Hepatocyte (in vitro differentiated cells): ENCODE measurements around the gene UBTD1.

Source experiments
- CTCF ChIP-seq: fragments of 200-600 bp; sonication (generic); IDR thresholded peaks from 2 replicates; pipeline ENCODE4 v1.5.1; 2016; ENCODE audit warnings: antibody characterized with exemption, mild to moderate bottlenecking; ENCODE audit not compliant: poor library complexity
- EZH2 ChIP-seq: fragments of 200-600 bp; sonication (generic); IDR thresholded peaks from 2 replicates; pipeline ENCODE4 v1.6.1; 2016; ENCODE audit warnings: antibody characterized with exemption, mild to moderate bottlenecking, borderline replicate concordance
- EZH2phosphoT487 ChIP-seq: fragments of 200-600 bp; sonication (generic); IDR thresholded peaks from one replicate; pipeline ENCODE4 v1.6.1; 2018; ENCODE audit warnings: antibody characterized with exemption, mild to moderate bottlenecking, low read depth, moderate library complexity; ENCODE audit not compliant: unreplicated experiment, severe bottlenecking

- TF ChIP-seq CTCF (no peak), EZH2phosphoT487 (no peak), EZH2 (no peak)
These were observed 32.0 kb upstream of the UBTD1 start for GRCh38 chr10:97466755-97467154.
